WTC11 (cell line): ENCODE data around the gene RADIL. TPM values are rescaled to one million over a fixed set of nuclear protein-coding genes. Genes with fewer than 3 reads are reported as not detected.

Source experiments
- ATAC-seq: fragments of 200-7000 bp; cut with Tn5 transposase; 2 replicates; pipeline ENCODE4 v1.10.0; 2021; ENCODE audit warnings: mild to moderate bottlenecking, moderate library complexity
- CTCF ChIA-PET: fragments of 300-600 bp; sonication (Branson Sonifier 250); formaldehyde crosslinking; loops from one replicate; lab custom pipeline; 2021; ENCODE audit warnings: antibody characterized with exemption; lab: Charles Lee
- POLR2A ChIA-PET: fragments of 350-600 bp; sonication (Branson Sonifier 250); formaldehyde crosslinking; loops from one replicate; lab custom pipeline; 2021; ENCODE audit warnings: antibody characterized with exemption; lab: Charles Lee
- DNase-seq: peaks from one replicate; pipeline ENCODE4 v3.0.0; 2021; ENCODE audit warnings: low spot score
- H3K27ac Mint-ChIP-seq: 2 replicates; pipeline ENCODE4 v1.8.0; 2021; ENCODE audit warnings: mixed read lengths
- H3K27me3 Mint-ChIP-seq: 2 replicates; pipeline ENCODE4 v1.8.0; 2021; ENCODE audit warnings: low read depth, mild to moderate bottlenecking, moderate library complexity, mixed read lengths
- H3K36me3 Mint-ChIP-seq: 2 replicates; pipeline ENCODE4 v1.8.0; 2021; ENCODE audit warnings: mixed read lengths
- H3K4me1 Mint-ChIP-seq: 2 replicates; pipeline ENCODE4 v1.8.0; 2022; ENCODE audit warnings: mixed read lengths
- H3K4me3 Mint-ChIP-seq: 2 replicates; pipeline ENCODE4 v1.8.0; 2021; ENCODE audit warnings: mild to moderate bottlenecking, moderate library complexity, mixed read lengths
- H3K9me3 Mint-ChIP-seq: 2 replicates; pipeline ENCODE4 v1.8.0; 2021; ENCODE audit warnings: mixed read lengths
- AR ChIP-seq: fragments of 250-450 bp; sonication (Bioruptor Pico); IDR thresholded peaks from 2 replicates; pipeline ENCODE4 v1.9.0; 2021; ENCODE audit warnings: mild to moderate bottlenecking
- ATF2 ChIP-seq: sonication (generic); formaldehyde crosslinking; IDR thresholded peaks from 2 replicates; pipeline ENCODE4 v1.8.1; 2022; ENCODE audit warnings: low read depth, missing genetic modification reagents, borderline replicate concordance
- CBFB ChIP-seq: sonication (generic); formaldehyde crosslinking; IDR thresholded peaks from 2 replicates; pipeline ENCODE4 v1.8.1; 2022; ENCODE audit warnings: mild to moderate bottlenecking, low read depth, missing genetic modification reagents
- ELF4 ChIP-seq: sonication (generic); formaldehyde crosslinking; IDR thresholded peaks from 2 replicates; pipeline ENCODE4 v1.8.1; 2022; ENCODE audit warnings: low read depth, mild to moderate bottlenecking, moderate library complexity, missing genetic modification reagents
- FOXP4 ChIP-seq: sonication (generic); formaldehyde crosslinking; IDR thresholded peaks from 2 replicates; pipeline ENCODE4 v1.8.0; 2022; ENCODE audit warnings: mild to moderate bottlenecking, missing genetic modification reagents
- HMGXB4 ChIP-seq: sonication (generic); formaldehyde crosslinking; IDR thresholded peaks from 2 replicates; pipeline ENCODE4 v1.8.1; 2023; ENCODE audit warnings: mild to moderate bottlenecking, moderate library complexity, missing genetic modification reagents
- MXD4 ChIP-seq: fragments of 250-450 bp; sonication (Bioruptor Pico); IDR thresholded peaks from 2 replicates; pipeline ENCODE4 v1.8.0; 2021; ENCODE audit warnings: mild to moderate bottlenecking, moderate library complexity, borderline replicate concordance
- NFATC4 ChIP-seq: fragments of 250-450 bp; sonication (Bioruptor Pico); IDR thresholded peaks from 2 replicates; pipeline ENCODE4 v1.9.0; 2021; ENCODE audit warnings: mild to moderate bottlenecking
- NFE2L1 ChIP-seq: sonication (generic); formaldehyde crosslinking; IDR thresholded peaks from 2 replicates; pipeline ENCODE4 v1.8.1; 2023; ENCODE audit warnings: missing genetic modification reagents
- NFYB ChIP-seq: sonication (generic); formaldehyde crosslinking; conservative IDR thresholded peaks from 2 replicates; pipeline ENCODE4 v1.8.0; 2022; ENCODE audit warnings: low read depth, missing genetic modification reagents
- SMAD4 ChIP-seq: sonication (generic); formaldehyde crosslinking; IDR thresholded peaks from 2 replicates; pipeline ENCODE4 v1.8.0; 2022; ENCODE audit warnings: mild to moderate bottlenecking, missing genetic modification reagents
- USF1 ChIP-seq: sonication (generic); formaldehyde crosslinking; IDR thresholded peaks from 2 replicates; pipeline ENCODE4 v1.8.0; 2022; ENCODE audit warnings: mild to moderate bottlenecking, missing genetic modification reagents
- ZBTB21 ChIP-seq: sonication (generic); formaldehyde crosslinking; IDR thresholded peaks from 2 replicates; pipeline ENCODE4 v1.8.1; 2023; ENCODE audit warnings: mild to moderate bottlenecking, missing genetic modification reagents, borderline replicate concordance
- ZNF671 ChIP-seq: fragments of 250-450 bp; sonication (Bioruptor Pico); IDR thresholded peaks from 2 replicates; pipeline ENCODE4 v1.8.0; 2021; ENCODE audit warnings: mild to moderate bottlenecking
- total RNA-seq: library from RNA; stranded (reverse); gene quantifications from 3 replicates; pipeline ENCODE4 v1.2.3, GENCODE V29; 2021

RADIL gene
- total RNA-seq, 1 experiment from 2014 or later = 11.1 TPM

- Mint-ChIP-seq H3K27me3 (no peaks in the 10 kb centered on the region), H3K4me1 (no peaks in the 10 kb centered on the region), H3K4me3 (no peak overlapping the region), H3K36me3 (no peaks in the 10 kb centered on the region), H3K9me3 (no peaks in the 10 kb centered on the region), H3K27ac (no peak overlapping the region)
- no peak for ATAC-seq
- CTCF ChIA-PET = interaction anchor here (1.1 kb wide), 1 partner anchor 32 kb away, joined by 5 read pairs; no protein-coding TSS in a partner anchor
- TF ChIP-seq FOXP4 (no peak), NFATC4 (CRISPR knock-in tag) (no peak), ZBTB21 (no peak), ATF2 (CRISPR knock-in tag) (no peak), USF1 (no peak), MXD4 (CRISPR knock-in tag) (no peak)
- POLR2A ChIA-PET = no interaction called here
- DNase-seq = no peak
Observed at GRCh38 chr7:4823441-4824119, 59.9 kb downstream of the RADIL start.

- CTCF ChIA-PET = no interaction called here
Observed at GRCh38 chr7:4822677-4823076, 60.8 kb downstream of the RADIL start.

GRCh38 chr7:4820967-4821471 lies 62.5 kb downstream of the RADIL start:
- ATAC-seq (no peak), DNase-seq (no peak)
- Mint-ChIP-seq H3K27ac (no peak overlapping the region), H3K27me3 (no peaks in the 10 kb centered on the region), H3K9me3 (no peaks in the 10 kb centered on the region), H3K36me3 (no peaks in the 10 kb centered on the region), H3K4me1 (no peaks in the 10 kb centered on the region), H3K4me3 (no peak overlapping the region)
- ChIA-PET POLR2A (no interaction called here), CTCF (interaction anchor here (4.7 kb wide), 1 partner anchor 9 kb away, joined by 22 read pairs; no protein-coding TSS in a partner anchor)
- no peak for TF ChIP-seq NFE2L1 (CRISPR knock-in tag)
- TF ChIP-seq CBFB = no peak
- no peak for TF ChIP-seq SMAD4 (CRISPR knock-in tag)
- TF ChIP-seq ELF4 (CRISPR knock-in tag) = no peak
- no peak for TF ChIP-seq AR (CRISPR knock-in tag)
- TF ChIP-seq HMGXB4 (CRISPR knock-in tag) = no peak
- no peak for TF ChIP-seq ZNF671 (CRISPR knock-in tag)

More at GRCh38 chr7:4822677-4823076, 60.8 kb downstream of the RADIL start:
- Mint-ChIP-seq H3K4me3 (no peak overlapping the region), H3K36me3 (no peaks in the 10 kb centered on the region), H3K9me3 (no peaks in the 10 kb centered on the region), H3K27ac (no peak overlapping the region), H3K27me3 (no peaks in the 10 kb centered on the region), H3K4me1 (no peaks in the 10 kb centered on the region)
- POLR2A ChIA-PET = interaction anchor here (0.7 kb wide), 1 partner anchor 11 kb away, joined by 6 read pairs; no protein-coding TSS in a partner anchor
- ATAC-seq = no peak
- DNase-seq = no peak
- no peak for TF ChIP-seq ATF2 (CRISPR knock-in tag)
- no peak for TF ChIP-seq NFYB (CRISPR knock-in tag)
